Stimulated activated CD8-positive, alpha-beta memory T cell treated with anti-CD3 and anti-CD28 coated beads, Interleukin-12 subunit alpha, Interleukin-12 subunit beta, amount 100 ng/mL, for 24 hours (primary cell): ENCODE data around the gene TPM2.

ENCODE experiments used
- DNase-seq: peaks from one replicate; pipeline ENCODE4 v3.0.0-alpha.2; 2020; ENCODE audit errors: extremely low read depth

The TPM2 gene

DNA sequence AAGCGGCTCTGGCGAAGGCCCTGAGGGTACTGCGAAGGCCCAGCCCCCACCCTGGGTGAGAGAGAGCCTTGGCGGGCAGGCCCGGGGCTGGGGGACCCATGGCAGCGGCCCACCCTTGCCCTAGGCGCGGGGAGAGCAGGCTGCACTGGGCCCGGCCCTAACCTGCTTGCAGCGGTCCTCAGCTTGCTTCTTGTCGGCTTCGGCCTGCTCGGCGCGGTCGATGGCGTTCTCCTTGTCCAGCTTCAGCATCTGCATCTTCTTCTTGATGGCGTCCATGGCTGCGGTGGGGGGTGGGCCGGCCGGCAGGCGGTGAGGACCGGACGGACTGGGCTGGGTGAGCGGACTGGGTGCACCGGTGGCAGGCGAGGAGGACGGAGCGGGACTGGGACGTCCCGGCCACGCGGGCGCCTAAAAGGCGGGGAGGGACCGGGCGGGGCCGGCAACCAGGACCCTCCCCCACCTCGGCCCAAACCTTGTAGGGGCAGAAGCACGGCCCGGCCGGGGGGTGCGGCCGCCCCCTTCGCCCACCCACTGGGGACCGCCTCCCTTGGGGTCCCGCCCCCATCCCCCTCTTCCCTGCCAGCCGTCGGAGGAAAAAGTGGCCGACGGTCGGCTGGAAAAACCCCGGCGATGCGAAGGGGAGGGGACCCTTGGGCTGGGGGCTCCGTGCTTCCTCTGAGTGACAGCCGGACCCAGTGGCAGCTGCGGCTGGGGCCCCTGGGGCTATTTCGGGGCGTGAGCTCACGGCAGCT, at the start of gene TPM2:
TSS of gene TPM2 (minus strand) at position 384 of the 752 bp plus-strand sequence. CDS start at position 276, 108 bp downstream.
- no peak for DNase-seq

DNA sequence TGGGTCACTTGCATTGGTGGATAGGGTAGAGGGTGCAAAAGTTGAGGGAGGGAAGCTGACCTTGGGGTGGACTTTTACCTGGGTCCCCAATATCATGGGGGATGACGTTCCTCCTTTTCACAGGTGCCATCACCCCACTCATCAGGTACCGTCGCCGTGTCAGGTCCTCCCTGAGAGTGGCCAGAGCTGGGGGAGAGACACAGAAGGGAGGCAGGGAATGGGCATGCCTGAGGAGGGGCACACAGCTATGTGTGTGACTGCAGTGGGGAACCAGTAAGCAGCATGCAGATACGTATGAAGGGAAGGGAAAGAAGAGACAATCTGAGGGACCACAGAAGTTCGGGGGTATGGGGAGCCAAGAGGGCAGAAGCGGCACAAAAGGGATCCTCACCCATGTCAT, 49.2 kb upstream of the TPM2 start:
- DNase-seq, result no peak

DNA sequence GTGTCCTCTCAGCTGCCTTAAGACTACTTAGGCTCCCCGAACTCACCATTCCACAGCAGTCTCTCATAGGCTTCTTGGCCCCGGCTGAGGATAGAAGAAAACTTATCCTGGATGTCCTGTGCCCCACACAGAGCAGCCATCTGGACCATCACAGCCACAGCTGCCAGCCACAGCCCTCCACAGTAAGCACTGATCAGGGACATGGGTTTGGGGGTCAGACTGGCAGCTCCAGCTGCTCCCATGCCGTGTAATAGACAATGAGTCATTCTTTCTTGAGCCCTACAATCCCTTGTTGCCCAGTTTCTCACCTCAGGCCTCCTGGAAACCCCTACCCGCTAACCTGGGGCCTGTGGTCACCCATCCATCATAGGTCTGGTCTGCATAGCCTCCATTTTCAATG, 48.5 kb upstream of the TPM2 start:
- DNase-seq, result no peak

DNA sequence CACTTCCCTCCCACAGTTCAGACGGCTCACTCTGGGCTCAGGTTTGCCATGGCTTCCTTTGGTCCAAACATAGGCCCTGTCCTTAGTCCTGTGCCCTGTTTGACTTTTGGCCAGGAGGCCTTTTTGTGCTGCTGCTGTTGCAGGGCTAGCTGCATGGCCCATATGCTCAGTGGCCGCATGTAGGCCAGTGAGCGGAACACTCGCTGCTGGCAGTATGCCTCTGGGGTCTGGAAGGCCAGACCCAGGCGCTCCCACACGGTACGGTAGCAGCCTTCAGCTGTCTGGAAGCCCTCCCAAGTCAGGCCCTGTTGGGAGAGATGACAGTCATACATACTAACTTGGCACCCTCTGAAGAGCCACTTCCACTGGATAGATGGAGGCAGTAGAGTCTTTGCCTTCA, 47.4 kb upstream of the TPM2 start:
- no peak for DNase-seq

DNA sequence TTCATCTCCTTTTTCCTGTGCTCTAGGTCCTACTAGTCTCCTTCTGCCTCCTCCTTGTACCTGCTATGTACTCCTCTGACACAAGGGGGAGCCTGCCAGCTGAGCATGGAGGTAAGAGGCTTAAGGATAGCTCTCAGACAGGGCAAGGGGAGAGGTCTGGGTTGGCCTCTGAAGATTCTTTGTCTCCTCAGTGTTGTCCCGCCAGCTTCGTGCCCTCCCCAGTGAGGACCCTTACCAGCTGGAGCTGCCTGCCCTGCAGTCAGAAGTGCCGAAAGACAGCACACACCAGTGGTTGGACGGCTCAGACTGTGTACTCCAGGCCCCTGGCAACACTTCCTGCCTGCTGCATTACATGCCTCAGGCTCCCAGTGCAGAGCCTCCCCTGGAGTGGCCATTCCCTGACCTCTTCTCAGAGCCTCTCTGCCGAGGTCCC, 46.5 kb upstream of the TPM2 start:
- no peak for DNase-seq

DNA sequence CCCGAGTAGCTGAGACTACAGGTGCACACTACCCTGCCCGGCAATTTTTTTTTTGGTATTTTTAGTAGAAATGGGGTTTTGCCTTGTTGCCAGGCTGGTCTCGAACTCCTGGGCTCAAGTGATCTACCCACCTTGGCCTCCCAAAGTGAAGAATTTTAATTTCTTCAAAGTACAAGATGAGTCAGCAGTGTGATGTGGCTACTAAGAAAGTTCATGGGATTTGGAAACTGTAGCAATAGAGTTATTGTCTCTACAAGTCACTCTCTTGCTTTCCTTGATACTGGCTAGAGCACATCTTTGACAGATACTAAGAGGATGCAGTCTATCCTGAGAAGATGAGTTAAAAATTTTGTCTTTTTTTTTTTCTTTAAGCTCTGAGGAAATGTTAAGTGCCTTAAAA, 44.4 kb upstream of the TPM2 start:
- DNase-seq, result no peak

DNA sequence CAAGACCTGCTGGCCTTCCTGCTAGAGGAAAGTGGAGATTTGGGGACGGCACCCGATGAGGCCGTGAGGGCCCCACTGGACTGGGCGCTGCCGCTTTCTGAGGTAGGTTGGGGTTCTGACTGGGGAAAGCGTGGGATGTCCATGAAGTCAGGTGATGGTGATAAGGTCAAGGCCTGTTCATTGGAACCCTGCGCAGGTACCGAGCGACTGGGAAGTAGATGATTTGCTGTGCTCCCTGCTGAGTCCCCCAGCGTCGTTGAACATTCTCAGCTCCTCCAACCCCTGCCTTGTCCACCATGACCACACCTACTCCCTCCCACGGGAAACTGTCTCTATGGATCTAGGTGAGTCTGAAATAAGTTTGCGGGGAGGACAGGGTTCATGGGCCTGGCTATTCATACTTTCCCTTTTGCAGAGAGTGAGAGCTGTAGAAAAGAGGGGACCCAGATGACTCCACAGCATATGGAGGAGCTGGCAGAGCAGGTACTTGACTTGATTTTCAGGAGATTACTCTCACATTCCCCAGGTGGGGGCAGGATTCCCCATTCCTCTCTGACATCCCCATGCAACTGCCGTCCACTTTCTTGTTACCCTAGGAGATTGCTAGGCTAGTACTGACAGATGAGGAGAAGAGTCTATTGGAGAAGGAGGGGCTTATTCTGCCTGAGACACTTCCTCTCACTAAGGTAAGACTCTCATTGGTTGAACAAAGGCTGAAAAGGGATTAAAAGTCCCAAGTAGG, 43.2 kb upstream of the TPM2 start:
- DNase-seq, result no peak

DNA sequence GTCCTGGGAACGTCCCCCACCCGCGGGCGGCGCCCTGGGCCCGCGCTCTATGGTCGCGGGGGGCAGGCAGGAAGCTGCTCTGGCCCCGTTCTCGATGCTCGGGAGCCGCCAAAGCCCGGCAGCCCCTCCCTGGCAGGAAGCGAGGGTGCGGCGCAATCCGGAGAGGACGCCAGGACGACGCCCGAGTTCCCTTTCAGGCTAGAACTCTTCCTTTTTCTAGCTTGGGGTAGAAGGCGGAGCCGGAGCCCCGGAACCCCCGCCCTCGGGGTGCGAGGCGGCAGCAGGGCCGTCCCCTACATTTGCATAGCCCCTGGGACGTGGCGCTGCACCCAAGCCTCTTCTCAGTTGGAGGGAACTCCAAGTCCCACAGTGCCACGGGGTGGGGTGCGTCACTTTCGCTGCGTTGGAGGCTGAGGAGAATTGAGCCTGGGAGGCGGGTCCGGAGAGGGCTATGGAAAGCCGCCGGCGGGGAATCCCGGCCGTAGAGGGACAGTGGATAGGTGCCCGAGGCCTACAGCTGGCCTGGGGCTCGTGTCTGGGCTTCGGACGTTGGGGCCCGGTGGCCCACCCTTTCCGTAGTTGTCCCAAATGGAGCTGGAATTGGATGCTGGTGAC, 42.6 kb upstream of the TPM2 start, which contains the start of the genes CREB3 and TLN1:
TSS of gene CREB3 (plus strand) at position 482 of the 615 bp plus-strand sequence. CDS start at position 589, 107 bp downstream.
TSS of gene TLN1 (minus strand) at position 11 of the 615 bp plus-strand sequence. CDS start 6,501 bp downstream, outside the sequence.
- peak; percentile 93 for DNase-seq

DNA sequence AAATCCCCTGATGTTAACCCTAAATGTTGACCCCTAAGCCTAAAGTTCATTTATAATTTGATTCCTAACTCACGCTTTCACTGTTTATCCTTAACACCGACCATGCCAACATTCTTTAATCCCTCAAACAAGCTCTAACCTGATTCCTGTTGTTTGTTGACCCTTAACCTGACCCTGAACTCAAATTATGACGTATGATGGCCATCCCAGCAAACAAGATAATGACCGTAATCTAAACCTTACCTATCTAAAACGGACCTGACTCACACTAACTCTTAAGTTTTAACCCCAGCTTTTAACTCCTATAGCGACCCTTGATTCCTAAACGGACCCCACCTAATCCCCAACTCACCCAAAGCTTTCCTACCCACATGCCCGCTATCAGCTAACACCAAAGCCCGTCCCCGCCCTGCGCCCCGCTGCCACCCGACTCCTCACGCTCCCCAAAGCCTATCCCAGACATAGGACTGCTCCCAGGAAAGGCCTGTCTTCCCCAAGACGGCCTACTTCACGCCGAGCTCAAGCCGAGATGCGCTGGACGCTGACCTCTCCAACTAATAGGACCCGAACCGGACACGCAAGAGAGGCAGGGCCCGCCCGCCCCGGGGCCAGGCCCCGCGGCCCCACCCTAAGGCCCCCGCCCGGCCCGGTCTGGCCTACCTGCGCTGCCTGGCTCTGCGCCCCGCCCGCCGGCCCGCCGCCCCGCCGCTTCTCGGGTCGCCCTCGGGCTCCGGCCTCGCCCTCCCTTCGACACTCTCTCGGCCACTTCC, 41.9 kb upstream of the TPM2 start:
- no peak for DNase-seq

DNA sequence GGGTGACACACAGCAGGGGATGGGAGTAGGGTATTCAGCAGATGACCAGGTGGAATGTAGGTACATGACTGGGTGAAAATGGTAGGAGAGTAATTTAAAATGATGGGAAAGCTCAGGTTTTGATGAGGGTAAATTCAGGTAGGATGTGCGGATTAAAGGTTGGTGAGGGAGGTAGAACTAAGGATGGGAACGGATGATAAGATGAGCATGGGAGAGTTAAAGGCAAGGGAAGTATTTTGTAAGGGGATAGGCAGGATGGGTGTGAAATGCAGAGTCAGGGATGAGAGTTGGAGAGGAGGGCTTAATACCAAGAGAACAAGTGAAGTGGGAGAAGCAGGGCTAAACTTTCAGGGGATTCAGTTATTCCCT, 40.7 kb upstream of the TPM2 start:
- no peak for DNase-seq

DNA sequence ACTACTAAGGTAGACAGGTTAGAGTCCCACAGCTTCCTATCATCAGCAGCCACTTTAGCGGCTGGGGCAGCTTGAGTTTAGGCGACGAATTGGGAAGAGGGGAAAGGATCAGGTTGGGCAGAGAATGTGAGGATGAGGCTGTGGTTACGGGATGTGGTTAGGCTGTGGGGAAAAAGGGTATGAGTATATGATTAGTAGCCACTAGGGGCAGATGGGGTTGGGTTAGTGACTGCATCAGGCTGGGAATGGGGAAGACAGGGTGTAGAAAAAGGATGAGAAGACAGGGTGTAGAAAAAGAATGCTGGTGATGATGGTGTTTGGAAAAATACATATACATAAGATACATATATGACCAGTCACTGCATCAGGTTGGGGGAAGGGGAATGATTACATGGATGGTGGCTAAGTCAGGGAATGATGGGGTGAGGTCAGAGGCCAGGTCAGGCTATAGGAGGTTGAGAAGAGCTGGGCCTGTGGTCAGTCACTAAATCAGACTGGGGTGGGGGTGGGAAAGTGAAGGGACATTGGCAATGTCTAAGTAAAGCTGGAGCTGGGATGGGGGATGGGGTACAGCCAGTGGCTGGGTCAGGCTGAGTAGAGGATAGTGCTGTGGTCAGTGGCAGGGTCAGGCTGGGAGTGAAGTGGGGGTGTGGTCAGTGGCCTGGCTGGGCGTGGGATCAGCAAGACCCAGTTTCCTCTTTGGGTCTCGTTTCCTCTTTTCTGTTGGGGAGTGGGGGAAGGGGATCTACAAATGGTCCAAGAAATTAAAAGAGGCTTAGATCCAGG, 40.2 kb upstream of the TPM2 start:
- DNase-seq, result no peak

DNA sequence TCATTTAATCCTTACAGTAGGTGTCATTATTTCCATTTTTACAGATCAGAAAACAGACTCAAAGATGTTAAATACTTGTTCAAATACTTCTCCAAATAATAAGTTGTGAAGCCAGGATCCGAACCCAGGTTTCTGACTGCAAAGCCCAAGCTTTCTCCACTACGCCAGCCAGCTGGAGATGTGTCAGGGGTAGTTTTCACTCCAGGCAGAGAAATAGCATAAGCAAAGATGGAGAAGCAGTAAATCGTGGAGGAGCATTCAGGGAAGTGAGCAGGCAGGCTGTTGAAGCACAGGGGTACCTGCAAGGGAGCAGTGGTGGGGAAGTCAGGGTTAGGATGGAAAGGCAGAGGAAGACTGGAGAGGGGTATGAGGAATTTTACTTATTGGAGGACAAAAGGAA, 39.4 kb upstream of the TPM2 start:
- no peak for DNase-seq

DNA sequence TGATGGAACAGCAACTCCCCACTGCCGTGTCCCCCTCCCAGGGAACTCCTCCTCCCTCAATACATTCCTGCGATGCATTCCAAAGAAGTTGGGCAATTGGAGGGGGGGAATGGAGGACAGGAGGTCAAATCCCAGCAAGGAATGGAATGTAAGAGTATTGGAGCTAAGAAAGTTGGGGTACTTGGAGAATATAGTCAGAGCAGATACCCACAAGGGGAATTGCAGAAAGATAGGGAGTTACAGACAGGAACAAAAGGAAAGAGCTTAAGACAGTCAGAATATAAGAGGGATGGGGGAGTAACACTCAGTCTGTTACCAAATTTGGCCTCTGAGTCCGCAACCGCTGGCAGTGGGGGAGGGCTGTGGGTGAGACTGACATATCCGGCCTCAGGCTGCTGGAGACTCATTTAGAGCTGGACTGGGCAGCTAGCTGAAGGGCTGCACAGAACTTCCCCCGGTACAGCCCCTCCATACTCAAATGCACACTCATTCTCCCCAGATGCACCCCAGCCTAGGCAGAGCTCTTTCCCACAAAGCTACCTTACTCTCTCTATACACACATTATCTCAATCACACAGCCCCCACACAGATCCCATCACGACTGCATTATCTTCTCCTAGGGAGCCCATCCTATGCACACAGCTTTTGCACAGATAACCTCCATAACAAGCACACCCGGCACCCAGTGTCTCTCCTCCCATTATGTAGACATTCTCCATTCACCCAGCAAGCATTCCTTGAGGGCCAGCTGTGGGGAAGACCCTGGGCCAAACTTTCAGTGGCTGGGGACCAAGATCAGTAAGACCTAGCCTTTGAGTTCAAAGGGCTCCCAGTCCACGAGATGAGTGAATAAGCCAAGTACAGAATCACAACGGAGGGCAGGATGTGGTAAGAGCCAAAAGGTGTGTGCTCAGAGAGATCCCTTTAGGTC, 38.6 kb upstream of the TPM2 start:
- DNase-seq, result no peak

DNA sequence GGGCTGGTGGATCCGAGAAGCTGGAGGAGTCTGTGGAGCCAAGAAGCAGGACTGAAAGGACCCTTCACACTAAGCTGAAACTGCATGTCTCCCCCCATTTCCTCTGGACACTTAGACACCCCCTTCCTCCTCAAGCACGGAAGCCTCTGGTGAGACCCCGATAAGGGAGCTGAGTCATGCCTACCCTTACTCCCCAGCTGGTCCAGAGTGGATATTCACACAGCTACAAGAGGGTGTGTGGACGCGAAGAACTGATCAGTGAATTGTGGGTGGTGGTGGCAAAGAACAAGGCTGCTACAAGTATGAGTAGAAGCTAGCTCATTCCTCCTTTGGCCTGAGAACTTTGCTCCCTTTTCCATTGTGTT, 37.9 kb upstream of the TPM2 start:
- no peak for DNase-seq

DNA sequence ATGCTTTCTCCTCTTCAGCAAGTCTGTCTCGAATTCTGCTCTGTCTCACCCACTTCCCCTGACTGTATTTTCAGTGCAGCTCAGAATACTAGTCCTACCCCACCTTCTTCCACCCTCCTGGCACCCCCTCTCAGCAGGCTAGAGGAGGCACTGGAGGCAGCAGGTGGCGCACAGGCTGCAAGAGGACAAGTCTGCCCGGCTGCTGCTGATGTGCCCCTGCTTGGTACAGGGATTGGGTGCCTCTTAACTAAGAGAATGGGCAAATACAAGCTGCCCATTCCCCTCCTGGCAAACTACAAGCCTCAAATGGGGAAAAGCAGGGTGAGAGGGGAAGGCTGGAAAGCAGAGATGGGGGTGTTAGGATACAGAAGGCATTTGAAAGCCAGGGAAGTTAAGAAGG, 37.2 kb upstream of the TPM2 start:
- no peak for DNase-seq

DNA sequence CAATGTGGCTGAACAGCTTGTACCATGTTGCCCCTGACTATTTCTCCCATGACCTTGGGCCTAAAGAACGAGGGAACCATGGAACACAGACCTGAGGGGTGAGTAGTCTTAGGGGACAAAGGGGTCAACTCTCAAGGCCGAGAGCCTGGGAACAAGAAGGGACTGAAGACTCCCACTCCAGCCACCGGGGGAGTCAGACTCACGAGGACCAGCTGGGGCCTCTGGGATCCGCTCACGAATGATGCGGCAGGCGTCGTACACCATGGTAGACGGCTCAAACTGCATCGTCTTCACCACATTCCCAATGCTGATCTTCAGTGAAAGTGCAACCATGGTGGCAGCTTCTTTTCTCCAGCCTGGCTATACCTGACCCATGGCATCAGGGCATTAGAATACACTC, 35.6 kb upstream of the TPM2 start:
- no peak for DNase-seq

DNA sequence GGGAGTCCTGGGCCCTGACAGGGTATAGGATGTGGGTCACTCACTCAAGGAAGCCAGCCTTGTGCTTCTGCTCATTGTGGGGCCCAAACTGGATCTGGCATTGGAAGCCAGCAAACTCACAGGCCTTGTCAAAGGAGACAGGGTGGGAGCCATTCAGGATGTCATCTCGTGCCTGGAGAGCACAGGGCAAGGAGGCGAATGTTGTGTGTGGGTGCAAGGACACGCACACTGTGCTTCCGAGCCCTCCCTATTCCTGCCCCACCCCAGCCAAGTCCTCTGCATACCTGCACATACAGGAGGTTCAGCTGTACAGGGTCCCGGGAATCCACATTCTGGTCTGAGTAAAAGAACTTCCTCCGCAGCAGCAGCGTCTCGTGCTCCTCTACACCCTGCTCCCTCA, 34.2 kb upstream of the TPM2 start:
- no peak for DNase-seq

DNA sequence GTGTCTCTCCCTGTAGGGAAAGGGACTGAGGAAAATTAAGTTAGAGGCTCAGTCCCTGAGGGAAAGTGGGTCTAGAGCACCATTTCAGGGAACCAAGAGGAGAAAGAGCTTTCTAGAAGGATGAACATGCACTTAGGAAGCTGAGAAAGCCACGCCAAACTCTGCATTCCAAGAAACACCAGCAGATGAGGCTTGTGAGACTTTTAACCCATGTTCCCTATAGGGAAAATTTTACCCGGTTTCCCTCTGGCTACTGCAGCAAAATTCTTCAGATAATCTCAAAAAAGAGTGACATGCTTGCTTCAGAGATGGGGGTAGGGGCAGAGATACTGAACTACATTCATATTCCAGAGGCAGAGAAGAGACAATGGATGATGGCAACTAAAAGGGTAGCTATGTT, 33.7 kb upstream of the TPM2 start:
- DNase-seq, result no peak

DNA sequence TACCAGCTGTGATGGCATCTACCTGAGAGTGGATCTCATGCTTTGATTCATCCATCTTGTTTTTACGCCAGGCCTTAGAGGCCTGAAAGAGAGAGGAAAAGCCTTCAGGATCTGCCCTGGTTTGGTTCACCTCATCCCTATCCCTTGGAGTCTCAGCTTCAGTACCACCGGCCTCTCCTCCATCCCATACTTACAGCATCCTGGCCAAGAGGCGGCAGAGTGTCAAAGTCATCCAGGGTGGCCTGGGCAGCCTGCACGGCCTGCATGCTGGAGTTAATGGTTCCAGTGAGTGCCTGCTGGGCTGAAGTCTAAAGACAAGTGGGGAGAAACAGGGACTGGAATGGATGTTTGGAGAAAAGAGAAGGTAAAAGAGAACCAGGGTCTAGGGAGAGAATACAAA, 29.8 kb upstream of the TPM2 start:
- no peak for DNase-seq
